HG03558 (cell line): Measurements from ENCODE around the gene EIF4H.
"Not testable (repeated sequence)": the region's sequence is repeated elsewhere in the genome, so short reads cannot be mapped to it uniquely, and the experiment has no call there.

Experiments
- ATAC-seq: cut with Tn5 transposase; IDR thresholded peaks from one replicate; pipeline ENCODE4 v1.9.1; 2021; ENCODE audit warnings: moderate number of reproducible peaks; ENCODE audit not compliant: unreplicated experiment; ENCODE audit errors: extremely low read depth

Gene EIF4H

GRCh38 chr7:74222851-74223710 is 48.9 kb downstream of the EIF4H start:
- no peak for ATAC-seq

GRCh38 chr7:74223711-74224510 is 49.8 kb downstream of the EIF4H start:
- no peak for ATAC-seq

- no peak for ATAC-seq
Observed at GRCh38 chr7:74224511-74224832, 50.3 kb downstream of the EIF4H start.

GRCh38 chr7:74224907-74225306 is 50.8 kb downstream of the EIF4H start:
- not testable (repeated sequence) for ATAC-seq

- ATAC-seq = no peak
Observed at GRCh38 chr7:74225400-74225799, 51.2 kb downstream of the EIF4H start.

- ATAC-seq = no peak
Observed at GRCh38 chr7:74226633-74227032, 52.5 kb downstream of the EIF4H start.

GRCh38 chr7:74228951-74229900 is 55.1 kb downstream of the EIF4H start:
- ATAC-seq = no peak

GRCh38 chr7:74230446-74231231 is 56.5 kb downstream of the EIF4H start:
- ATAC-seq = no peak

GRCh38 chr7:74231232-74231590 is 57.1 kb downstream of the EIF4H start:
- no peak for ATAC-seq

- ATAC-seq = no peak
Observed at GRCh38 chr7:74233655-74234285, 59.6 kb downstream of the EIF4H start.

GRCh38 chr7:74235518-74236268 is 61.5 kb downstream of the EIF4H start:
- no peak for ATAC-seq

- ATAC-seq = no peak
Observed at GRCh38 chr7:74236284-74236683, 62.1 kb downstream of the EIF4H start.

- ATAC-seq = no peak
Observed at GRCh38 chr7:74240482-74240881, 66.3 kb downstream of the EIF4H start.

- ATAC-seq = no peak
Observed at GRCh38 chr7:74242122-74242443, 67.9 kb downstream of the EIF4H start.

- ATAC-seq = no peak
Observed at GRCh38 chr7:74246497-74246896, 72.3 kb downstream of the EIF4H start.
